HG02798 (cell line): ENCODE measurements around the gene DDIT4.
"Not testable (repeated sequence)": the region's sequence is repeated elsewhere in the genome, so short reads cannot be mapped to it uniquely, and the experiment has no call there.

ENCODE experiments used
- ATAC-seq: cut with Tn5 transposase; IDR thresholded peaks from one replicate; pipeline ENCODE4 v1.9.1; 2021; ENCODE audit warnings: mild to moderate bottlenecking; ENCODE audit not compliant: unreplicated experiment, poor library complexity

The DDIT4 gene

DNA sequence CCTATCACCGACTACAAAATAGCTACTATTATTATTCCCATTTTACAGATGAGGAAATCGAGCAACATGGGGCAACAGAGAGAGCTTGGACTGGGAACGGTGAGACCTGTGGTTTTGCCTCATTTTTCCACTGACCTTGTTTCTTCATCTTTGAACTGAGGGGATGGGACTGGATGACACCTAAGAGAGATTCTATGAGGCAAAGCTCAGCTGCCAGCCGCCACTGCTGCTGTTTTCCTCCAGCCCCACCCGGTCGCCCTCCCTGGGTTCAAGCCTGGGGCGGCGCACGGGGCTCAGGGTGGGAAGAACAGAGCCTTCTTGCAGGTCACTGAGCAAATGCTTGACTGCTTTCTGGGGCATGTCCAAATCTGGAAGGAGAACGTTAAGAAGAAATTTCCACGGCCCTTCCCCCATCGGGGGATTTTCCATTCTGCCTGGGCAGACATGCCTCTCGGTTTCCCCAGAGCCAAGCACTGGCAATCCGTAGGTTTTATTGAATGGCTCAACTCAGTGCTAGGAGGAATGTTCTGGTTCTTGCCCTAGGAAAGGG, 12.3 kb downstream of the DDIT4 start:
- no peak for ATAC-seq

DNA sequence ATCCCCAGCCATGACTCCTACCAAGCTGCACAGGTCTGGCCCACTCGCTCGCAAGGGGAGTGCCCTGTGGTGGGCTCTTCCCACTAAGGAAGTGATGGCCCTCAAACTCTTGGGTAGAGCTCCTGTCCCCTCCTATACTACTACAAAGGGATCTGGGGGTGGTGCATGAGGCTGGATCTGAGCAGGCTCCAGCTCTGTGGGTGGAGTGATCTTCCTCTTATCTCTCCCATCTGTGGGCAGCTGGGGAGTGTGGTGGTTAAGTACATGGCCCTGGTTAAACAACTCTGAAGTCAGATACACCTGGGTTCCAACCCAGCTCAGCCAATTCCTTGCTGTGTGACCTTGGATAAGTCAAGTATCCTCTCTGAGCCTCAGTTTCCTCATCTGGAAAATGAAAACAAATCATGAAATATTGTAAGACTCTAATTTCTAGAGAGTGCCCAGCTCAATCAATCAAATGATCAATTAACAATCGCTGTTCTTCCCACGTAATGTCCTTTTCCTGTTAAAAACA, 17.4 kb downstream of the DDIT4 start:
- ATAC-seq = no peak

- no peak for ATAC-seq
Measured at GRCh38 chr10:72292223-72292691, 18.5 kb downstream of the DDIT4 start.

DNA sequence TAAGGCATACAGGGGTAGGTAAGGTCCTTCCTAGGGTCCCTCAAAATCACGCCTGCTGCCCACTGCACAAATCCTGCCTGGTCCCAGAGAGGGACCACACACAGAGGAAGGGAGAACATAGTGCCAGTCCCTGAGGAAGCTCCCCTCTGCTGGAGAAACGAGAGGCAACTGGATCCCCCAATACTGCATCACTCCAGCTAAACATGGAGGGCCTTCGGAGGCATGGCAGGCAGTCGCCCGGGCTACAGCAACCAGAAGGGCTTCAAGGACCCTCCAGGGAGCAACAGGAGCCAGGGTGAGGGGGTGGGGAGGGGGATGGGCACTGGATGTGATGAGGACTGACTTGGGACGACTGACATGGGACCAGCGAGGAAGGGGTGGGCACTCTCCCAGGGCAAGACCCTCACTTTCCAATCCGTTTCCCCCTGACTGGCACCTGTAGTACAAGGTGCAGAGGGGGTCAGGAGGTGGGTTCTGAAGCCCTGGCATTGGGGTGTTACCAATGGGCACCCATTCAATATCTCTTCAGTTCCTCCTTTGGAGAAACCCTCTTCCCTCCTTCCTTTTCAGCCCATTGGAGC, 21.7 kb downstream of the DDIT4 start:
- ATAC-seq = no peak

GRCh38 chr10:72296829-72297280, 23.1 kb downstream of the DDIT4 start:
- not testable (repeated sequence) for ATAC-seq

- ATAC-seq = peak; percentile 62
Measured at GRCh38 chr10:72297281-72297804, 23.6 kb downstream of the DDIT4 start.

DNA sequence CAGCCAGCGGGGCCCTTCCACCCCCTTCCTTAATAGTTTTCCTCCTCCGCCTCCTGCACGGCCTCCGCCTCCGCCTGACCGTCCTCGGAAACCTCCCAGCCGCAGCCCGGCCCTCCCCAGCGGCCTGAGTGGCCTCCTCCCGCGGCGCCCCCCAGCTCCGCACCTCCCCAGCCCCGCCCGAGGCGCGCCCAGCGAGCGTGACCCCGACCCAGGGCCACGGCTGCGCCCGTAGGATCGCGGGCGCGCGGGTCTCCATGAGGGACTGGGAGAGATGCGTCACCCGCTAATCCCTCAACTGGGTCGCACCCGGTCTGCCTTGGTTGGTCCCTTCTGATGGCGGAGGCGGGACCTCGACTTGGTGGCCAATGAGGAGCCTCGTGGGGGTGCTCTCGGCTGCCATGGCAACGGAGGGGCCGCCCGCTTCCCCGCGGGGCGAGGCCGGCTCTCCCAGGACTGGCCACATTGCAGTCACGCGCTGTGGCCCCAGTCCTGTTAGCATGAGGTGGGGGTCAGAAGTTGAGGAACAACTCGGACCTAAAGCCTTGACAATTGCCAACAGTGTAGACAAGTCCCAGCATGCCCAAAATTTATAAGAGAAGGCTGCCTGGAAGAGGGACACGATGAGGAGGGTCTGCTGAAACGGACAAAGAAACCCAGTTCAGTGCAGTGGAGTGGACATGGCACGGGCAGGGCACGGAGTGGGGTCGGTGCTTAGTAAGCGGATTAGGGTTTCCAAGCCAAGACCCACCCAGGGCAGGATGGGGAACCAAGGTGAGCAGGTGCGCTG, 24.3 kb downstream of the DDIT4 start:
- peak; percentile 81 for ATAC-seq

GRCh38 chr10:72298592-72299519, 25.1 kb downstream of the DDIT4 start:
- no peak for ATAC-seq

DNA sequence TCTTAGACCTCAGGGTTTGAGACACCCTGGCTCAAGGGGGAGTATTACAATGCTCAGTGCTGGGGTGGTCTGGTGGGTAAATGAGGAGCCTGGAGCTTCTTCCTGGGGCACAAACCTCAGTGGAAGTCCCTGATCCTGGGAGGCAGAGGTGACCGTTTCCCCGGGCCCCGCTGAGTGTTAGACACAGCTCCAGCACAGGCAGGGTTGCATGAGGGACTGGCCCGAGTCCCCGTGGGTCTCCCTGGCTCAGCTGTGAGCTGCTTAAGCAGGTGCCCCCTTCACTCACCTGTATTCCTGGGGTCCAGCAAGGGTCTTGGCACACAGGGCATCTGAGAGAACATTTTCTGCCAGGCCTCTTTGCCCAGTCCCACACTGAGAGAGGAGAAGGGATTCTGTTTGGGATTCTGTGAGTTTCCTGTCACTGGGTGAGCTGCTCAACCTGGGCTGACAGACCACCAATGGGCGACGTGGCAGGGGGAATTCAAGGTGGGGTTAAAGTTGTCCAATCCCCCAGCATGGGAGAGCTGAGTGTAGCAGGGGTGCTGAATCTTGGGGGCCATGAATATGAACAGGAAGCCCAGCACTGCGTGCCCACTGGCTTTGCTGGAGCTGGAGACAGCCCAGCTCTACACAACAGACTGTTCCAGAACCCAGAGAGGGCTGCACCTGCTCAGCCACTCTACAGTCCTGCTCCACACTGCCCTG, 29.9 kb downstream of the DDIT4 start:
- ATAC-seq = no peak

DNA sequence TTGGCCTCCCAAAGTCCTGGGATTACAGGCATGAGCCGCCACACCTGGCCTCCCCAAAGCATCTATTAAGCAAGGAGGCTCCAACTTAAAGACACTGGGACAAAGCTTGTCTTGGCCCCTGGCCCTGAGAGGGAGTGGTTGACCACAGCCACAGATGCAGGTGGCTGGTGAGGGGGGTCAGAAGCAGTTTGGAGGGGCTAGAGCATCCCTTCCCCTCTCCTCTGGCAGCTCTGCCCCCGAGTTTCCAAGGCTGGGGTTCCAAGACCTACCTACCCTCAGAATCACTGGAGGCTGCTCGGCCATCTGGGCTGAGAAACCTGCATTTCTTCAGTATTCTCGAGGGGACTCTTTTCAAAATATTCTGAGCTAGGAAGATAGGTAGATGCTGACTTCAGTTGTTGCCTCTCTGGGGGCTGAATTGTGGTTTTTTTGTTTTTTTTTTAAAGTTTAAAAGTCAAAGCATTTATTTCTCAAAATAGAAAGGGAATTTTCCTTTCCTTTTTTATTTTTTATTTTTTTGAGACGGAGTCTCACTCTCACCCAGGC, 32.6 kb downstream of the DDIT4 start:
- ATAC-seq = no peak

GRCh38 chr10:72307711-72308110, 34.0 kb downstream of the DDIT4 start:
- ATAC-seq = not testable (repeated sequence)

GRCh38 chr10:72308320-72308987, 34.7 kb downstream of the DDIT4 start:
- ATAC-seq = no peak

GRCh38 chr10:72309290-72310240, 35.8 kb downstream of the DDIT4 start:
- no peak for ATAC-seq

GRCh38 chr10:72310241-72310633, 36.5 kb downstream of the DDIT4 start:
- ATAC-seq = no peak

- no peak for ATAC-seq
Measured at GRCh38 chr10:72310636-72311035, 36.9 kb downstream of the DDIT4 start.

DNA sequence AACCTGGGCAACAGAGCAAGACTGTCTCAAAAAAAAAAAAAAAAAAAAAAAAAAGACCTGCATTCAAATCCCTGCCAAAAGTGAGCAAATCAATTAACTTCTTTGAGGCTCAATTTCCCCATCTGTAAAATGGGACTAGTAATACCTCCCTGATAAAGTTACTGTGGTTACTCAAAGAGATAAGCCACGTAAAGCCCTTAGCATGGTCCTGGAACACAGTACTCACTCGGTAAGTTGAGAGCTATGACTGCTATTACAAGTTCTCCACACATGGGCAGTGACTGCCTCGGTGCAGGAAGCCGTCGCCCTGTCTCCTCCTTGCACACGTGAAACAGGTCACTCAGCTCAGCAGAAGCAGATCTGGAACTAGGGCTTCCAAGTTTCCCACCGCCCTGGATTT, 37.9 kb downstream of the DDIT4 start:
- ATAC-seq = no peak

- no peak for ATAC-seq
Measured at GRCh38 chr10:72312865-72313391, 39.2 kb downstream of the DDIT4 start.
